HG02970 (cell line): Measurements from ENCODE around the gene NT5C1B.
"Not testable (repeated sequence)": the region's sequence is repeated elsewhere in the genome, so short reads cannot be mapped to it uniquely, and the experiment has no call there.

Experiments
- ATAC-seq: cut with Tn5 transposase; IDR thresholded peaks from one replicate; pipeline ENCODE4 v1.9.1; 2021; ENCODE audit warnings: mild to moderate bottlenecking, moderate library complexity, moderate number of reproducible peaks; ENCODE audit not compliant: unreplicated experiment, low FRiP score

NT5C1B gene

DNA sequence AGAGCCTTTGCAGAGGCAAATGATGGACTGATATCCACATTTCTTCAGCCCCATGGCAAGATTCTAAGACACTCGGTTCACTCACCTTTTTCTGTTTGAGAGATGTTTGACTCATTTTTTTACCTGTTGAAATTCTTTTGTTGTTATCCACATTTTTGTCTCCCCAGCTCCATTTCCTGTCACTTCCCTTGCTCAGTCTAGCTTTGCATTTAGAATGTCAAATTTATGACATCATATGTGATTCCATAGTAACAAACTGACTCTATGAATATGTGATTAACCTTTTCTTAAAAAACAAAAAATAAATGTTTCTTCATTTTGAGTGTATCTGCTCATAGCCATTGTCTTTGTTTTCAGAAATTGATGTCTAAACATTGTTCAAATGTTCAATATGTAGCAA, at the start of gene NT5C1B:
Gene NT5C1B (minus strand): TSS at position 216 of the 400 bp plus-strand sequence. CDS start 101 bp downstream, at position 115.
- no peak for ATAC-seq

DNA sequence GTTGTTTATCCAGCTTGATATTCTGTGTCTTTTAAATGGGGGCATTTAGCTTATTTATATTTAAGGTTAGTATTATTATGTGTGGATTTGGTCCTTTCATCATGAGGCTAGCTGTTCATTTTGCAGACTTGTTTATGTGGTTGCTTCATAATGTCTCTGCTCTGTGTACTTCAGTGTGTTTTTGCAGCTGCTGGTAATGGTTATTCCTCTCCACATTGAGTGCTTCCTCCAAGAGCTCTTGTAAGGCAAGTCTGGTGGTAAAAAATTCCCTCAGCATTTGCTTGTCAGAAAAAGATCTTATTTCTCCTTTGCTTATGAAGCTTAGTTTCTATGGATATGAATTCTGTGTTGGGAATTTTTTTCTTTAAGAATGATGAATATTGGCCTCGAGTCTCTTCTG, 47.8 kb upstream of the NT5C1B start:
- no peak for ATAC-seq

DNA sequence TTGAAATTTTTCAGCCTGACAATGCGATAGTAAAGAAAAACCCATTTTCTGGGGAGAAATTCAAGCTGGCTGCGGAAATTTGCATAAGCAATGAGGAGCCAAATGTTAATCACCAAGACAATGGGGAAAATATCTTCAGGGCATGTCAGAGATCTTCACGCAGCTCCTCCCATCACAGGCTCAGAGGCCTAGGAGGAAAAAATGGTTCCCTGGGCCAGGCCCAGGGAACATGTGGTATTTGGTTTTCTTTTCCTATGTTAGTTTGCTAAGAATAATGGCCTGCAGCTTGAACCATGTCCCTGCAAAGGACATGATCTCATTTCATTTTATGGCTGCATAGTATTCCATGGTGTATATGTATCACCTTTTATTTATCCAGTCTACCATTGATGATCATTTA, 43.3 kb upstream of the NT5C1B start:
- ATAC-seq, result not testable (repeated sequence)

DNA sequence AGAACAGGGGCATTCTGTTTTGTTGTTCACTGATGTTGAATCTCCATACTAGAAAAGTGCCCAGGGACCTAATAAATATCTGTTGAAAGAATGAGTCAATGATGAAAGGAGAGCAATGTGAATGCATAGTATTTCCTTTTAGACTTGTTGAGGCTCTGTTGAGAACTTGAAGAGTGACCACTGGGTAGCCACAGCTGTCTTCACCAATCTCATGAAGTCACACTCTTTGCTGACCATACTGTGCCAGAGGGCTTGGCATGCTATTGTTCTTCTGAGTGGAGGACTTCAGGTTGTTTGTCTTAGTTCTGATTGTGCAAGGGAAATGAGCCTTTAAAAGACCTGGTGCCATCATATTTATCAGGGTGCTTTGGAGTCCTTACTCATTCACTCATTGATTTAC, 41.6 kb upstream of the NT5C1B start:
- ATAC-seq, result no peak

DNA sequence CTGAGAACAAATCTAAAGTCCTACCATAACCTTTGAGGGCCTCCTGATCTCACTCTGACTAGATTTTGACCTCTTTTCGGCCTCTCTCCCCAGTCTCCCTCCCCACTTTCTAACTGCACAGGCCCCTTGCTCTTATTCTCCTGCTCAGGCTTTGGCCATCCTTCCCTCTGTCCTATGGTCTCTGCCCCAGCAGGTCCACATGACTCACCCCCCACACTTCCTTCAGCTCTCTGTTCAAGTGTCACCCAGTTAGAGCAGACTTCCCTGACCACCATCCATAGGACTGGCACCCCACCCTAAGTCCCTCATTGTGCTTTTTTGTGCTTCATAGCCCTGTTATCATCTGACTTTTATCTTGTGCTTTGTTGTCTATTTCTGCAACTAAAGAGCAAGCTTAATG, 41.2 kb upstream of the NT5C1B start:
- ATAC-seq, result no peak

DNA sequence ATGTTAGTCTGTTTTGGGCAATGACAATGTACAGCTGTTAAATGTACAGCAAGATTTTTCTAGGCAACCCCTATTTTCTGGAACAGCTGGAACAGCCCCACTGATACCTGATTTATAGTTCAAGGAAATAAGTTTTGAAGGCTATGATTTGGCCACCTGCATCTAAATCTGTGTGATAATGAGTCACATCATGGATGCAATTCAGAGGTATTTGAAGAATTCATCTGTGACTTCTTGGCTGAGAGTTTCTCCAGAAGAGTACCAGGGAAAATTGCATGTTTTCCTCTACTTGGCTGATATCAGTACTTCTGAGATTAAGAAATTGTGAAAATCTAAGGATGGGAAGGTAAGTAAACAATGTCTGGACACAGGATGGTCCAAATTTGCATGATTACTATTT, 40.7 kb upstream of the NT5C1B start:
- no peak for ATAC-seq

DNA sequence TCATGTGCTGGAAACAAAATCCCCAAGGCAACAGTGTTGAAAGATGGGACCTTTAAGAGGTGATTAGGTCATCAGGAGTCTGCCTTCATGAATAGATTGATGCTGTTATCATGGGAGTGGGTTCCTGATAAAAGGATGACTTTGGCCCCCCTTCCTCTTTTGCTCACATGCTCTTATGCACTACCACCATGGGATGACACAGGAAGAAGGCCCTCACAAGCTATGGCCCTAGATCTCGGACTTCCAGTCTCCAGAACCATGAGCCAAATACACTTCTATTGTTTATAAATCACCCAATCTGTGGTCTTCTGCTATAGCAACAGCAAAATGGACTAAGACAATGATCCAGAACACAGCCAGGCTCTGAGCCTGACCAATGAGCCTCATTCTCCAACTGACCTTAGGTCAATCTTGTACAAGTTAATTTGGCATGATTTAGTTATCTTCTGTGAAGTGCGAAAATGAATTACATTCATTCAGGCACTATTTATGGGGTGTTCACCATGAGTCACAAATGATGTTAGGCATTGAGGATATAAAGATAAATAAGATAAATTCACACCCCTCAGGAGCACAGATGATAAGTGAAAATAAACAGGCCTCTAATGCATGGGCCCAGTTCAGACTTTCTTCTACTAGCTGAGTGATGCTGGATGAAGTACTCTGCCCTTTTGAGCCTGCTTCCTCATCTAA, 37.7 kb upstream of the NT5C1B start:
- no peak for ATAC-seq

DNA sequence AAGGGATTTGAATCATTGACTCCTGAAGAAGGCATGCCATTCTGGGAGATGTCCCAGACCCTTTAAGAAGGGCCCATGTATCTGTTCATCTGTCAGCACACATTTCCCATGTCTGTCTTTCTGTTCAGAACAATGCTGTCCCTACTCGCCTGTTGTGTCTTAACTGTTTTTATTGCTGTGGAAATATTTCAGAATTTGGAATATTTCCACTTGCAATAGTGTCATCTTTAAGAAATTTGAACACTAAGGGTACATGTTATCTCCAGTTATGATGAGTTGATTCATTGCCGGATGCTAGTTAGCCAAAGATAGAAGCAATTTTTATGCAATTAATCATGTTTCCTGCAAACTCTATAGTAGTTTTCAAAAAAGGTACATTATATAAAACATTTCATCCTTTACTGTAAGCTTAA, 36.9 kb upstream of the NT5C1B start:
- ATAC-seq, result no peak

DNA sequence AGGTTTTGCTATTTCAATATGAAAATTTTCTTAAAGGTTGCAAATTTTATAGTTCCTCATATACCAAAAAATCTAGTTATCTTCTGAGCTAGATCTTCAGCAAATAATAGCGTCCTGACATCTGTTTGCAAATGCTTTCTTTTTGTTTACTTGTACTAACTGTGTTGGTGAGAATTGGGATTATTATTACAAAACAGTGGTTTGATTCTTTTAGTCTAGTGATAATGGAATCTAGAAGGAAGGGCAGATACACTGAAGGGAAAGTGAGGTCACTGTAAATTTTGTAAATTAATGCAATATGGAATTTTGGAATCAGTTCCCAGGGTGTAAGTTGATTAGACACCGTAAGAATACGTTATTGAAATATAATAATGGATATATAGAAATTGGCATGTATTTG, 36.2 kb upstream of the NT5C1B start:
- ATAC-seq, result no peak

DNA sequence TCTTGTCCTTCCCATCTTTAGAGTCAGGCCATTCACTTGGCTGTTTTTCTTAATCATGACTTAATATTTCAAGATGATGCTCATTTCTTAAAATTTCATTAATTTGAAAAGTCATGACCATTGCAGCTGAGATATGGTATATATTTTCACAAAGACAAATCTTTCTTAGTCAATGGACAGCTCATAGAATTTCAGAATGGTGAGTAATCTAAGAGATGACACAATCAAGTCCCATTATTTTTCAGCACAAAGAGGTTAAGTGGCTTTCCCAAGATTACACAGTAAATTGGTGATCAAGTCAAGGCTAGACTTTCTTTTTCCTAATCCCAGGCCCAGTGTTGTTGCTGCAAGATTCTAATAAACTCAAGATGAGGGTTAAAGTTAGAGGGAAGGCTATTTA, 34.4 kb upstream of the NT5C1B start:
- ATAC-seq, result no peak

DNA sequence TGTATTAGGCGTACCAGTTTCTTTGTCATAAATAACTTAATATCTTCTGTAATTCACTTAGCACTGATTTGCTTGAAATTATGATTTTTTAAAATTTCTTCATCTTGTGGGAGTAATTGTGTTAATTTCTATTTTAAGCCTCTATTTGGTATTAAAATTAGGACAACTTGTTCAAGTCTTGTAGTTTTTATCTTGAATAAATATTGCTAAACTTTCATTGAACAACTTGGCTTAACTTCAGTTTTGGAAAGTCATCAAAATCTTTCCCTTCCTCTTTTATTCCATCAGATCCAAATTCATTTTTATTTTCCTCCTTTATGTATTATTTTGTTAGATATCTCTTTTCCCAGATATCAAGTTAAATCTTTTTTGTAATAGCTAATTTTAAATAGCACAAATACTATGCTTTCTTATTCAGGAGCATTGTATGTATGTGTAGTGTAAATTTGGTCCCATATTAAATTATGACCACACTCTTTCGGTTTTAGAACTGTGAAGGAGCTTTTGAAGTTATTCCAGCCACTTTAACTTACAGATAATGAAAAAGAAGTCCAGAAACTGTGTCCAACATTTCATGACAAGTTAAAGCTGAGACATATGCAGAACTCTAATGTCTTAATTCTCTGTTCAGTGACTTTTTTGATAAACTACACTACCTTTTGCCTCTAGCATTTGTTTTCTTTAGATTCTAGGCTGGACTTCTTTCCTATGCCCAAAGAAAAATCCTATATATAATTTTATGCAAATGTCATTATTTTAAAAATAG, 31.7 kb upstream of the NT5C1B start:
- no peak for ATAC-seq

DNA sequence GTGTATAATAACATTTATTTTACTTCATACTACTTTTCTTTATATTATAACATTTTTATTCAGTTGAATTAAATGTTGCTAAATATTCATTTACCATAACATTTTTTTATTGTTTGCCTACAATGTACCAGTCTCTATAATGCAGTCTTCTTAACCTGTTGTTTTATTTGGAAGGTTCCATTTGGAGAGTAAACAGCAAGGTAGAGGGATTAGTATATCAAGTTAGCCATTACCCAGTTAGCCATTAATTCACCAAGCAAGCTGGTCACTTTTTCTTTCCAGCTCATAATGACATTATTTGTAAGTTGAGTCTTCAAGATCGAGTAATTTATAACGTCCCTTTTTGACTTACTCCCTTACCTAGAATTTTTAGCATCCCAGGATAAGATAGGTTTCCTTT, 29.7 kb upstream of the NT5C1B start:
- ATAC-seq, result no peak

DNA sequence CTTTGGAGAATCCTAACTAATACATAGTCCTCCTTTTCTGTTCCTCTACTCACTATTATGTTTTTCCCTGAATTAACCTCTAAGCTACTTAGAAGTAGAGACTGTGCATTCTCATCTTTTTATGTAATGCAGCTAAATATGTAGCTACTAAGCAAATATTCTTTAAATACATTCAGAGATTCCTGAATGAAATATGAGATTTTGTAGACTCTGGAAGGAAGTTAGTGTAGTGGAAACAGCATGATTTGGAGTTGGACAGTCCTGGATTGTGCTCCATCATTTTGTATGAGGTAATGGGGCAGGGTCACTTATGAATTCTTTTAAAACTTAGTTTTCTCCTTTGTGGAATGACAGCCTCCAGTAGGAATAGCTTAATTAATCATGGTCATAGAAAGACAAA, 24.7 kb upstream of the NT5C1B start:
- ATAC-seq, result no peak

DNA sequence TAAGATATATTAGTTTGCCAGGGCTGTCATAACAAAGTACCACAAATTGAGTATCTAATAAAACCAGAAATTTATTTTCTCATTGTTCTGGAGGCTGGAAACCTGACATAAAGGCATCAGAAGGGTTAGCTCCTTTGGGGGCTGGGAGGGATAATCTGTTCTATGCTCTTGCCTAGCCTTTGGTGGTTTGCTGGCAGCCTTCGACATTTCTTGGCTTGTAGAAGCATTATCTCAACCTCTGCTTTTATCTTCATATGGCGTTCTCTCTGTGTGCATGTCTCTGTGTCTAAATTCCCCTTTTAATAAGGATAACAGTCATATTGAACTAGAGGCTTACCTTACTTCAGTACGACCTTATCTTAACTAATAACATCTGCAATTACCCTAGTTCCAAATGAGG, 22.8 kb upstream of the NT5C1B start:
- ATAC-seq, result no peak

DNA sequence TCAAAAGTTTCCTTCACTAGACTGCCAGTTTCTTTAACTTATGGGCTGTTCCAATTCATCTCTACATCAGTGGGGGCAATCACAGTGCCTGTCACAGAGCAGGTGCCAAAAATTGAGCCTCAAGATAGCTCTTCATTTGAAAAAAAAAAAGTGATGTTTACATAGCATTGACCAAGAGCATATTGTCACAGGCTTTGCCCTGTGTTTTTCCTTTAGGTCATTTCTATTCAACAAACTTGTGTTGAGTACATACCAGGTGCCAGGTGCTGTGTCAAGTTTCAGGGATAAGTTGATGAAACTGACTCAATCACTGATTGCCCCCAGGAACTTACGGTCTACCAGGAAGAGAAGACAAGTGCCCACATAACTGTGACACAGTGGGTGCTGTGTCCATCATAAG, 22.2 kb upstream of the NT5C1B start:
- no peak for ATAC-seq

DNA sequence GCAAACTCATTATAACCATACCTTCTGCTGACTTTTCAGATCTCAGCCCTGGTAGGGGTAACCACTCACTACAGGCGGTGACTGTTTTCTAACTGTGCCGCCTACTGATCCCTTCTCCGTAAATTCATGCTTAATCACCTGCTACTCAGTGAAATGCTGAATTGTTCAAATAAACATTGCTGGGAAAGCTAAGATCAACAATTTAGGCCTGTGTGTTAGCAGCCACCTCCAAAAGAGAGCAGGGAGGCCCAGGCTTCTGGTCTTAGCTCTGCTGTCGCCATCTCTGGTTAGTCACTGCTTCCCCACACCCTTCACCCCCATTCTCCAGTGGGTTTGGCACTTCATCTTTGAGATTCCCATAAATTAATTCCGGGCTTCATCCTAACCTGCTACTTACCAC, 21.8 kb upstream of the NT5C1B start:
- no peak for ATAC-seq

DNA sequence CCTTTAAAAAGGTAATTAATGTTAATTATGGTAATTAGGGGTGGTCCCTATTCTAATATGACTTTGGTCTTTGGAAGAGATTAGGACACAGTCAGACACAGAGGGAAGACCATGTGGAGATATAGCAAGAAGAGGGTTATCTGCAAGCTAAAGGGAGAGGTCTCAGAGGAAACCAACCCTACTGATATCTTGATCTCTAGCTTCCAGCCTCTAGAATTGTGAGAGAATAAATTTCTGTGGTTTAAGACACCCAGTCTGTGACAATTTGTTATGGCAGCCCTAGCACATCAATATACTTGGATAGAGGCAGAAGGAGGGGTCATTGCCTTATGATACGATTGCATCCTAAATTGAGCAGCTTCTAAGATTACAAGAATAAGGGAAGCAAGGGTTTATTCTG, 21.3 kb upstream of the NT5C1B start:
- ATAC-seq, result no peak

DNA sequence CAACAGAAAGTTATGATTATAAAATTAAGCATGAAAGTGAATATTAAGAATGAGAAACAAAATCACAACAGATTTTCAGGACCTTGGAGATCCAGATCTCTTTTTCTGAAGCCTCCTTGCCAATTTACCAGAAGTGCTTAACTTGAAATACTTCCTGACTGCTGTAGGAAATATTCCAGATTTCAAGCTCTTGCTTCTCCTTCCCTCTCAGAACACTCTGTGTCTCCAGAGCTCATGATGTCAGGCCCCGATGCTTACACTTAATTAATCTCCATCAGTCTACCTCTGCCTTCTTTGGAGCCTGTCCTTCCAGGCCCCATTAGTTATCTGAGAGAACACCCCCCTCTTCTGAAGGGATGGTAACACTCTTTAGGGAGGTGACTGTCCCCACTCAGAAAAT, 20.7 kb upstream of the NT5C1B start:
- no peak for ATAC-seq

DNA sequence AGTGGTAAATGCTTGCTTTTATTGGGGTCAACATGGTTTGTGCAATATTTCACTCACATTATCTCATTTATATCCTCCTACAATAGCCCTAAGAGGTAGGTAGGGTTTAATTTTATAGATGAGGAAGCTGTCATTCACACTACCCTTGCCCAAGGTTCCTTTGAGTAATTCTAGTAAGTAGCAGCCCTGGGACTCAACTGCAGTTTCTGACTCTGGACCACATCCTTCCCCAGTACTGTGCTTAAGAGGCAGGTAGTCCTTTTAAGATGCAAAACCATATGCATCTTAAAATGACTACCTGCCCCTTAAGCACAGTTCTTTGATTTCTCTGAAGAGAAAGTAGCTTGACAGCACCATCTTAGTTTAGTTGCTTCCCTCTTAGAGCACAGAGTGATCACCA, 15.7 kb upstream of the NT5C1B start:
- no peak for ATAC-seq

DNA sequence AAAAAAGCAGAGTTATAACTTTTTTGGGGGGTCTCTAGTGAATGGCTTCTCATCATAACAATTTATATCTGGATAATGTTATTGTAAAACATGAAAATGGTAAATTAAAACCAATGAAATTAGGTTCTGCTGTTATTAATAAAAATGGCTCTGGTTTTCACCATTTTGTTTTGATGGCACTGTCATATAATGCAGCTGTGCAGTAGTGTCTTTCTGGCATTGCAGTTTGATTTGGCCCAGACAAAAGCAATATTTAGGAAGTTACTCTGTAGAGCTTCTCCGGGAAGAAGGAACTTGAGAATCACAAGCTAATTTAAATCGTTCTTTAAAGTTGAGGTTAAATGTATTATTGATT, 15.1 kb upstream of the NT5C1B start:
- no peak for ATAC-seq

DNA sequence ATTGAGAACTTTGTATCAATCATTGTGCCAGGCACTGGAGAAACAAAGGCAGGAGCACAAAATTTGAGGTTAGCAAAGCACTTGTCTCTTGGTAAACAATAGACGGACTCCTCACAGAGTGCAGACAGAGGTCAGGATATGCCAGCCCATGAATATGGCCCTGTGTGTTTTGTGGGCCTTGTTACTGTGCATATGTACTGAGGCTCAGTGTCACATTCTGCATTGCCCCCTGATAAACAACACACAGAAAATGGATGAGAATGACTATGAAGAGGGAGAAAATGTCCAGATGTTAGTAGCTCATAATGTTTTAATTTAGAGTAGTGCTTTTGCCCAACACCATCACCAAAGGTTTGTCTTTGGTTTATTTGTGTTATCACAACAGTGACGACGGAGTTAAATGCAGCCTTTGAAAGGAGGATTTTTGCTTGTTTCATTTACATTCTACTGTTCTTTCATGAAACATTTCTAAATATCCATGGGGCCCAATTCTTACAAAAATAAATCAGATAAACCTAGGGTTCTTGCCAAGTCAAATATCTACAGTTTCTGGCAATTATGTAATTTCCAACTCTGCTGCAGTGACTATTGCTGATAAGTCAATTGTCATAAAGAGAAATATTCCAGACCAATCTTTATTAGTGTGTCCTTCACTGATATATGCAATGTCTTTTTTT, 14.6 kb upstream of the NT5C1B start:
- ATAC-seq, result no peak

DNA sequence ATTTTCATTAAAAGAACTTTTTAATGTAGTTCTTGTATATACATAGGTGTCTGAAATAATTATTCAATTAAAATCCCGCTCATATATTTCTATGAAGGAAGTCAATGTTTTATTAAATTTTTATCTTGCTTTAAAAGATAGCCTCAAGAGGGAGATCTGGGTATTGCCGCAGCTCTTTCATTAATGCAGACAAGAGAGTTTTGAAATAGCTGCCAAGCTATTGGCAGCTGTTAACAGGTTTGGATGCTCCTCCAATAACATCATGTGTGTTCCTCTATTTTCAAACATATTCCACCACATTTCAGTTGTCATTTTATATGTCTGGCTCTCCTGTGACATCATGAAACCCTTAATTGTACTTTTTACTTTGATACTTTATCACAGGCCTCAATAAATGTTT, 12.9 kb upstream of the NT5C1B start:
- no peak for ATAC-seq
